PFSK-1 (cell line): ENCODE results near the gene ATP8B2.

Experiments
- POLR2AphosphoS5 ChIP-seq: IDR thresholded peaks from 2 replicates; pipeline ENCODE4 v1.6.1; 2012; ENCODE audit warnings: low read depth, mild to moderate bottlenecking, control low read depth, low read length, moderate library complexity
- TAF1 ChIP-seq: IDR thresholded peaks from 2 replicates; pipeline ENCODE4 v1.6.1; 2012; ENCODE audit warnings: low read length, control low read depth, borderline replicate concordance; ENCODE audit not compliant: insufficient read depth

DNA sequence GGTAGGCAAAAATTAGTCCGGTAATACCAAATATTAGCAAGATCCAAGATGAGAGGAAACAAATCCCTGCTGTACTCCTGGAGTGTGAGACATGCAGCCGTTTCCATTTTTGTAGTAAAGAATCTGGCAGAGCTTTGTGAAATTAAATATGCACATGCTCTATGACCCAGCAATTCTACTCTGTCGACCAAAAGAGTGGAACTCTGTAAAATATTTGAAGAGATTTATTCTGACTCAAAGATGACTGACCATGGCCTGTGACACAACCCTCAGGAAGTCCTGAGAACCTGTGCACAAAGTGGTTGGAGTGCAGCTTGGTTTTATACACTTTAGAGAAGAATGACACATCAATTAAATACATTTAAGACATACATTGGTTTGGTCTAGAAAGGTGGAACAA, 36.7 kb upstream of the ATP8B2 start:
- TF ChIP-seq POLR2AphosphoS5 (no peak), TAF1 (no peak)
